ENCODE results near the gene PABPC3.

The PABPC3 gene

GRCh38 chr13:25112695-25113255 lies 16.8 kb downstream of the PABPC3 start:
- no peak for DNase-seq

- DNase-seq, result peak; percentile 56
Measured at GRCh38 chr13:25114220-25114619, 18.3 kb downstream of the PABPC3 start.

DNA sequence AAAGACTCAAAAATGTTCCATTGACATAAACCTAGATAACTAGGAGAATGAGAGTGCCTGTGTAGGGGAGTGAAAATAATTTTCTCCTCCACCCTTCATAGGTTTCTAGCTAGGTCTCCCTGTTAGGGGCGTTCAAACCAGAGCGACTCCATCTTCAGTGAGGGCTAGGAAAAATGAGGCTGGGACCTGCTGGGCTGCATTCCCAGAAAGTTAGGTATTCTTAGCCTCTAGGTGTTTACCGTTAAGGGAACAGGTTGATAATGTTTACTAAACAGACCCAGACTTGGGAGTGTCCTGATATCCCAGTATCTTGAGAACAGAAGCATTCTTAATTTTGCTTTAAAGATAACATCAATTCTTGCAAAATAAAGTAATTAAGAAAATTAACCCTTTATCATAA lies 20.1 kb downstream of the PABPC3 start:
- DNase-seq, result no peak

DNA sequence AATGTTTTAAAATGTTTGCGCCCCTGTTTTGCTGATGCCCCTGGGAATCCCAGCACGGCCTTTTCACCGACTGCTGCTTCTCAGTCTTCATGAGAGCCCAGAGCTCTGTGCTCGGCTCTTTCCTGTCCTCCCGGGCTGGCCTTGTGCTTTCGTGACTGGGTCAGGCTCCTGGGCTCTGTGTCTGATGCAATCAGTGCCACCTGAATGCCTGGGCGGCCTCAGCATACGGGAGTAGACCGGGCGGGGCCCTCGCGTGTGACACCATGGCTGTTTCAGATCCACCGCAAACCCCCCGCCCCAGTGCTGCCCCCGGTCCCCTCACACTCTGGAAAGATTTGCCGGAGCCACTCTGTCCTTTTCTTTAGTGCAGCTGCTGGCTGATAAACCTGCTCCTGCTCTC lies 21.4 kb downstream of the PABPC3 start:
- DNase-seq, result no peak

DNA sequence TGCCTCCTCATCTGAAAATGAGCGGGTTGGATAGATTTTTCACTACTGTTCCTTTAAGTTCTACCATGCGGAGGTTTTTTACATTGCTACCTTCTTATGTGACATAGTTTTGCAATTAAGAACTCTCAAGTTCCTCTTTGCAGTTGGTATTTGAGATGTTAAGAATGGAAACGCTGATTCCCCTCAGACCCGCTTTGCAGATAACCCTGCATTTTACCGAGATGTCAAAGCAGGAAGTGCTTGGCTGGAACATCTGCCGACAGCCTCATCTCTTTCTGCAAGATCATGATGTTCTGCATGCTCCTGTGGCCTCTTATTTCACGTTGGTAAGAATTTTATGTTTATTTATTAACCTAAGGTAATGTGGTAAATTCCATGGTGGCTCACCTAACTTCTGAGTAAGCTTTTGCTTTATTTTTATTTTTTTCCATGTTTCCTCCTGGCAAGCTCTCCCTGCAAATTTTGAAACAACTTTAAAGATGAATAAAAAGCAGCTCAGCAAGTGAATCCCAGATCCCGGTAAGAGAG lies 22.5 kb downstream of the PABPC3 start:
- no peak for DNase-seq

DNA sequence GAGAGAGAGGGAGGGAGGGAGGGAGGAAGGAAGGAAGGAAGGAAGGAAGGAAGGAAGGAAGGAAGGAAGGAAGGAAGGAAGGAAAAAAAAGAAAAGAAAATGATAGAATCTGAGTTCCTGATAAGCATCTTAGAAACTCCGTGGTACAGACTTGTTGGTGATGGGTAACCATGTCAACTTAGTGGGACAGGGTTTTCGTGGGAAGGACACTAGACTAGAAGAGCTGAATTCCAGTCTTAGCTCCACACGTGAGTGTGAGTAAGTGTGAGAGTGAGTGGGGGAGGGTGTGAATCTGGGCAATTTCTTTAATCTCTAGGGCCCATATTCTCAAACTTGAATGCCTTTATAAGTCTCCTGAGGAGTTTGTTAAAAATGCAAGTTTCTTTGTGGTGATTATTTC lies 35.0 kb downstream of the PABPC3 start:
- DNase-seq, result no peak

DNA sequence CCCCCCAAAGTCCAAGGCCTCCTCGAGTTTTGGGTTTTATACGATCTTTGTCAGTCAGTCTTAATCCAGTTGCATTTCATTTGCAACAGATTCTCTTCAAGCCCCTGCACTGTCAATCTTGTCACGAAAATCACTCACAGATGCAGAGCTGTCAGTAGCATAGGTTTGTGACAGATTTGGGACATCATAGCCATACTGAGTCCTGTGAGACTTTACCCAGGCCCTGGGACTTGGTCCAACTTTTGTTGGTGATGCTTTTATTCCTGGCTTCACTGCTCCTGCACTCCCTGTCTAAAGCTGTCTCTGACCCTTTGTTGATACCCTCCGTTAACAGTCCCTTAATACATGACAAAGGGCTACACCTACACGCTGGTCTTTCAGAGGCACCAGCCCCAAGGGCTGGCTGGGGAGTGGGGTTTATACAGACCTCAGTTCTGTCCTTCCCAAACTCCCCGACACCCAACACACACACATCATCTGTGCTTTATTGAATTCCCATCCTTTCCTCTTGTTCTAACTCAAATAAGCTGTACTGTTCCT lies 36.0 kb downstream of the PABPC3 start:
- no peak for DNase-seq

DNA sequence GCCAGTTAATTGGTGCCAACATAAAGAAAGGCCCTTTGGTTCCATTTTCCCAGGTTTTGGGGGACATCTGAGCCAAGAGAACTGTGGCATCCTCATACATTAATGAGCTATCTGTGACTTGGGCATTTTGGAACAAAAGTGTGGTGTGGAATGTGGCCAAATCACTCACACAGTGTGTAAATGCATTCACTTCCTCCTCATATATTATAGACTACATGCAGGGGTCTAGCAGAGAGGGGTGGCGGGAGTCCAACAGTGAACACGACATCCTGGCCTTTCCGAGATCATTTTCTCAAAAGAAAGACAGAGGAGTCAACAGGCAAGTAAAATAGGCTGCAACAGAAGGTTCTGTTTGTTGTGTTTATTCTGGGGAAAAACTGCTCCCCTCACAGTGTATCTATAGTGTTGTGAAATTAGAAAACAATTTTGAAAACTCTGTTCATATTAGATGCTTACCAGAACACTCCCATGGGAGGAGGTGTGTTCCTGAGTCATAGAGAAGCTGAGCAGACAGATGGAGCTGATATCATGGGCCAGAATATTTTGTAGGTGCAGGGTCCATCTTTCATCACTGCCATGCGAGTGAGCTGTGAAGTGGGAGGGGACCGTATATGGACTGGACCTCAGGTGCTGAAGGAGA lies 36.9 kb downstream of the PABPC3 start:
- DNase-seq, result no peak

DNA sequence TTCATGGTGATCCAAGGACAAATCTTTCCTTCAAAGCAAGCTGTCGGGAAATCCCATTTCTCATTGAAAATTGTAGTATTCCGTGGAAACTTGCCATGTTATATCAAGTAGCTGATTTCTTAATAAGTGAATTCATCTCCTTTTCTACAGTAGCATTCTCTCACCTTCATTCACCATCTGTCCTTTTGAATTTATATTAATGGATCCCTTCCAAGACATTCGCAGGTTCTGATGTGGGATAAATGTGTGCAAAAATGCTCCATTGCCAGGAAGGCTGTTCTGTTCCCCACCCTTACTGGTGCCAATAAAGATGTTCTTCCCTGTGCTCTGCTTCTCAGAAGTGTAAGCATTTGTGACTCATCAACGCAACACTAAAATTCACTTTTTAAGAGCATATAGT lies 40.0 kb downstream of the PABPC3 start:
- no peak for DNase-seq

DNA sequence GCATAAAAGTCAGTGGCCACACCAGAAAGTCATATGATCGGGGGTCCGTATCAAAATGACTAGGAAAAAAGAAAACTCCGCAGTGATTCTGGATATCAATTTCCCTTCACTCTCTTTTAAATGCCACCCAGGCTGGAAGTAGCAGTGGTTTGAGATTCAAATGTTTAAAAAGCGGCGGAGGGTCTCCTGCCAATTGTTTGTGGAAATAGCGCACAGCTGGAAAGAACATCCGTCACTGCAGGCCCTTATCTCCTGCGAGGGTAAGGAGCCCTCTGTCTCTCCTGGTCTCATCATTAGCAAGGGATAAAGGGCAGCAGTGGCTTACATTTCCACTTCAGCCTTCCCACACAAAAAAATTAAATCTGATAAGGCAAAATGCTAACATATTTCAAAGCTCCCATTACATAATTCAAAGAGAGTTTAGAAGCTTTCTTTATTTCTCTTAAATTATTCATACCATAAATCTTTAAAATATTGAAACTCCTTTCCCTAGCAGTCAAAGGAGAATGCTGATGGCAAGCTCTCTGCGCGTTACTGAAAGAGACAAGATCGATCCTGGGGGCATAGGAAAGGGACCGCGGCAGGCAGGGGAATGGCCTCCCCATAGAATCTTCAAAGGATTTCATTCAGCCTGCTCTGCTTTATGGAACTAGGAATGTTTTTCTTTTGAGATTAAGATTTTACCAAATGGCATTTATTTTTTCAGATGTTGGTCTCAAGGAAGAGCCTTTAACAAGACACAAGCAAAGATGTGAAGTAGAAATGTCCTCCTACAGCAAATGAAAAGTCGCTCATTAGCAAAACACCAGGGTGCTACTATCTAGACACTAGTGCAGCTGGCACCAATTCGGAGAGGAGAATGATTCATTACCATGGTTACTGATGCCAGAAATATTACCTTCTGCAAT lies 41.2 kb downstream of the PABPC3 start:
- DNase-seq, result no peak

DNA sequence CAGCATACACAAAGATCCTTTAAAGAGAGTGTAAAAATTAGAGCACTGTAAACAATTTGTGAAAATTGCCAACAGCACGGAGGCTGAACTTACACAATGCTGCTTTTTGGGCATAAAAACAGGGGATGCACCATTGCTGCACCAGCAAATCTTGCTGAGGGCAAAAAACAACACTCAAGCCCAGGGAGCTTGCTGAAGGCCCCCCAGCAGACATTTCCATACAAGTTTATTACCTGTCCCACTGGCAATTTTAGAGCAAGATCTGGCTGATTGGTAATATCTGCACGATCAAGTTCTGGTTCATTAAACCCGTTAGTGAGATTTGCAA lies 41.8 kb downstream of the PABPC3 start:
- DNase-seq, result no peak

- no peak for DNase-seq
Measured at GRCh38 chr13:25141042-25141441, 45.1 kb downstream of the PABPC3 start.

- DNase-seq, result no peak
Measured at GRCh38 chr13:25143706-25144105, 47.8 kb downstream of the PABPC3 start.

GRCh38 chr13:25147638-25148401 lies 51.9 kb downstream of the PABPC3 start:
- DNase-seq, result no peak

- no peak for DNase-seq
Measured at GRCh38 chr13:25148402-25148771, 52.5 kb downstream of the PABPC3 start.

Measured in stimulated activated CD4-positive, alpha-beta T cell treated with anti-CD3 and anti-CD28 coated beads, Interleukin-2, amount 100 ng/mL, for 48 hours (primary cell).